Activated naive CD8-positive, alpha-beta T cell treated with anti-CD3 and anti-CD28 coated beads, Interleukin-2, amount 50 U/mL, for 16 hours (primary cell): ENCODE measurements around the gene PRKAB2.
"Not testable (repeated sequence)": the region's sequence is repeated elsewhere in the genome, so short reads cannot be mapped to it uniquely, and the experiment has no call there.

Experiments
- DNase-seq: peaks from one replicate; pipeline ENCODE4 v3.0.0-alpha.2; 2020; ENCODE audit warnings: low read depth, low spot score

PRKAB2 gene

DNA sequence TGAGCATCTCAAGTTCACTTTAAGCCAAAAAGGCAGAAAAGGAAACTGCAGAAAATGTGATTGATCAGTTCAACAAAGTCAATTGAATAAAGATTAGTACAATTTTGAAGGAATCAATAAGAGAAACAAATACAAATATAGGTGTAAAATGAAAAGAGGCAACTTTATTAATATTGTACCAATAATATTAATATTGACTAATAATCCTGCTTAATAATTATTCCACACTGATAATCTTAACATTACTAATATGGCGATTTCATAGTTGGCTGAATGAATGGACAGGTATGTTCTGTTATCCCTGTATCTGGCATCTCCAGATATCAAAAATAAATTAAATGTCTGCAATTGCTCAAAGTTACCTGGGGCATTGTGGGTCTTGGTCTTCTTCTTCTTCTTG, 61.8 kb downstream of the PRKAB2 start:
- no peak for DNase-seq

DNA sequence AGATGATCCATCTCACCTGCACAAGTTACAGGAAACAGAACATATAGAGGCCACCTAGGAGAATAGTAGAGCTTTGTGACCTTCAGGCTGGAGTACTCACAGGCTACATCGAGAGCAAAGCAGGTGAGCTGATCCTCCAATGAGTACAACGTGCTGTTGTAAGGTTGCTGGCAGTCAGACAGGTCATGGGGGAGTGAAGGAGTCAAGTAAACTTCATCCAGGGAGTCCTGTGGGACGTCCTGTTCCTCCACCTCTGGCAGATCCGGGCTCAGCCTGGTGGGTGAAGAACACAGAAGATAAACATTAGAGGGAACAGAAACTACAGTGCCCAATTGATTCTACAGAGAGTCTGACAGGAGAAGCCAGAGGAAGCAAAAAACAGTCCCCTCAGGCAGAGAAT, 62.5 kb downstream of the PRKAB2 start:
- DNase-seq: no peak

DNA sequence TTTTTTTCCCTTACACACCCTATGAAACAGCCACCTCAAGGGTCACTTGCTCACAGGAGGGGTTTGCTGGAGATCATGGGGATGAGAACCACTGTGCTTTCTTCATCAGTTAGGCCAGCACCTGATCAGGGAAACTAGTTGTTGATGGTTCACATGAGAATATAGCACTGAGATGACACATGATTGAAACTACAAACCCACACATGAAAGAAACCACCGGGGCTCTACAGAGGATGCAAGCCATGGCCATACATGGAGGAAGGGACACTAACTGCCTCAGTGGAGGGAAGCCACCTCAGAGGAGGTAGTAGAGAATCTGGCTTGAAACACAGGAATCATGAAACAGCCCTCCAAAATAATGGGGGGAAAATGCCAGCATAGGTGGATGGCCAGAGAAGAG, 63.2 kb downstream of the PRKAB2 start:
- no peak for DNase-seq

DNA sequence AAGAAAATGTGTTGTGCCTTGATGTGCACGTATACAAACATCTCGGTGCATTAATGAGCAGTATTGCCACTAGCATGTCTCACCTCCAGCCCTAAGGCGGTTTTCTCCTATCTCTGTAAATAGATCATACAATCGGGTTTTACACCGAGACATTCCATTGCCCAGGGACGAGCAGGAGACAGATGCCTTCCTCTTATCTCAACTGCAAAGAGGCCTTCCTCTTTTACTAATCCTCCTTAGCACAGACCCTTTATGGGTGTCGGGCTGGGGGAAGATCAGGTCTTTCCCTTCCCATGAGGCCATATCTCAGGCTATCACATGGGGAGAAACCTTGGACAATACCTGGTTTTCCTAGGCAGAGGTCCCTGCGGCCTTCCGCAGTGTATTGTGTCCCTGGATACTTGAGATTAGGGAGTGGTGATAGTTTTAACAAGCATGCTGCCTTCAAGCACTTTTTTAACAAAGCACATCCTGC, 65.8 kb downstream of the PRKAB2 start:
- DNase-seq: not testable (repeated sequence)

DNA sequence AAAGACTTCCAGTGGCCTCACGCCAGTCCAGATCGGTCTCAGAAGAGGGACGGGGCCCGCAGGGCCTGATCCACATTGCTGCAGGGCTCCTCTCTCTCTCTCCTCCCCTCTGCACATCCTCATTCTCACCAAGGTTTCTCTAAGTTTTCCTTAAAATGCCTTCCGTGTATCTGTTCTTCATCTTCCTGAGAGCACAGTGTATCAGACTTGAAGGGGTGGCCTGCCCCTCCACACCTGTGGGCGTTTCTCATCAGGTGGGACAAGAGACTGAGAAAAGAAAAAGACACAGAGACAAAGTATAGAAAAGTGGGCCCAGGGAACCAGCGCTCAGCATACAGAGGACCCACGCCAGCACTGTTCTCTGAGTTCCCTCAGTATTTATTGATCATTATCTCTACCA, 66.4 kb downstream of the PRKAB2 start:
- no peak for DNase-seq
